Astrocyte (in vitro differentiated cells and primary cell): Measurements from ENCODE around the gene ZDHHC14. TPM values are rescaled to one million over a fixed set of nuclear protein-coding genes. Genes with fewer than 3 reads are reported as not detected.

Experiments
- DNase-seq: peaks from one replicate; pipeline ENCODE4 v3.0.0-alpha.2; 2010; ENCODE audit warnings: low read depth
- FAIRE-seq: peaks from 2 replicates; lab custom pipeline; 2011; peaks lifted over from hg19 to GRCh38; lab: Jason Lieb, UNC
- H2AFZ ChIP-seq: 2 replicates; pipeline ENCODE4 v1.6.0; 2012; ENCODE audit warnings: low read depth, low read length, inconsistent platforms
- H3K27ac ChIP-seq: 2 replicates; pipeline ENCODE4 v1.5.1; 2011; ENCODE audit warnings: low read depth, low read length, inconsistent platforms
- H3K27me3 ChIP-seq: 2 replicates; pipeline ENCODE4 v1.6.0; 2011; ENCODE audit warnings: low read length, inconsistent platforms; ENCODE audit not compliant: insufficient read depth
- H3K36me3 ChIP-seq: 2 replicates; pipeline ENCODE4 v1.5.1; 2011; ENCODE audit warnings: low read length, inconsistent platforms; ENCODE audit not compliant: insufficient read depth
- H3K4me1 ChIP-seq: 2 replicates; pipeline ENCODE4 v1.5.1; 2011; ENCODE audit warnings: low read length, inconsistent platforms; ENCODE audit not compliant: insufficient read depth
- H3K4me2 ChIP-seq: 2 replicates; pipeline ENCODE4 v1.6.0; 2012; ENCODE audit warnings: low read length, inconsistent platforms
- H3K4me3 ChIP-seq: 2 replicates; pipeline ENCODE4 v1.5.1; 2011; ENCODE audit warnings: low read depth, mild to moderate bottlenecking, low read length, inconsistent platforms; ENCODE audit not compliant: insufficient read depth
- H3K79me2 ChIP-seq: 2 replicates; pipeline ENCODE4 v1.6.0; 2012; ENCODE audit warnings: mild to moderate bottlenecking, low read length, inconsistent platforms; ENCODE audit not compliant: insufficient read depth
- H3K9ac ChIP-seq: 2 replicates; pipeline ENCODE4 v1.6.0; 2012; ENCODE audit warnings: mild to moderate bottlenecking, low read length, inconsistent platforms
- H3K9me3 ChIP-seq: 2 replicates; pipeline ENCODE4 v1.5.1; 2012; ENCODE audit warnings: low read depth, mild to moderate bottlenecking, low read length, inconsistent platforms; ENCODE audit not compliant: insufficient read depth
- H4K20me1 ChIP-seq: 2 replicates; pipeline ENCODE4 v1.6.0; 2012; ENCODE audit warnings: low read length, inconsistent platforms; ENCODE audit not compliant: insufficient read depth
- H3K27ac Mint-ChIP-seq: one replicate; pipeline ENCODE4 v1.8.0; 2021; ENCODE audit warnings: mild to moderate bottlenecking, mixed read lengths; ENCODE audit not compliant: unreplicated experiment
- H3K27me3 Mint-ChIP-seq: one replicate; pipeline ENCODE4 v1.8.0; 2021; ENCODE audit warnings: low read depth, mixed read lengths; ENCODE audit not compliant: unreplicated experiment
- H3K36me3 Mint-ChIP-seq: one replicate; pipeline ENCODE4 v1.8.0; 2021; ENCODE audit warnings: low read depth, mixed read lengths; ENCODE audit not compliant: unreplicated experiment
- H3K4me1 Mint-ChIP-seq: one replicate; pipeline ENCODE4 v1.8.0; 2021; ENCODE audit warnings: low read depth, mixed read lengths; ENCODE audit not compliant: unreplicated experiment
- H3K4me3 Mint-ChIP-seq: one replicate; pipeline ENCODE4 v1.8.0; 2021; ENCODE audit warnings: mild to moderate bottlenecking, moderate library complexity, mixed read lengths; ENCODE audit not compliant: unreplicated experiment
- H3K9me3 Mint-ChIP-seq: one replicate; pipeline ENCODE4 v1.8.0; 2021; ENCODE audit warnings: mild to moderate bottlenecking, mixed read lengths; ENCODE audit not compliant: unreplicated experiment
- EZH2 ChIP-seq: IDR thresholded peaks from 2 replicates; pipeline ENCODE4 v1.6.1; 2012; ENCODE audit warnings: mild to moderate bottlenecking, low read length, inconsistent platforms; ENCODE audit not compliant: insufficient read depth
- total RNA-seq: library from RNA; stranded (reverse); gene quantifications from 2 replicates; pipeline ENCODE4 v1.2.1, GENCODE V29; 2021
- TF ChIP-seq, protein P1 (sequence below): IDR thresholded peaks from 2 replicates; pipeline ENCODE4 v1.5.1; 2011; ENCODE audit warnings: low read depth, mild to moderate bottlenecking, inconsistent platforms, low read length, moderate library complexity; ENCODE audit not compliant: insufficient read depth

The ZDHHC14 gene
- total RNA-seq, 1 donor from 2014 or later: 7.2 TPM

DNA sequence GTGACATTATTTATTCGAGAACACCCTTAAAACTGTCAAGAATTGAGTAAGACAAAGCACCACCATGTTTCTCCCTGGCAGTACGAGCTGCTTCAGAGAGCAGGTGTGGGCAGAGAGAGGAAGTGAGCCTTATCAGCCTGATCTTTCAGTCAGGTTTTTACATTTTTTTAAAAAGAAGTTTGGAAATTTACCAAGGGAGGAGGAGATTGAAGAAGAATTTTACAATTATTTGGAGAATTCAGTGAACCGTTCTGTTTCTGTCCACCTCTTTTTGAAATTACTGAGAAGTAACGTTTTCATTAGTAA, 75.5 kb downstream of the ZDHHC14 start:
- H3K27ac Mint-ChIP-seq: no peak overlapping the region
- peaks cover 21% of the 10 kb centered on the region for H3K4me1 Mint-ChIP-seq
- Histone ChIP-seq H3K4me2 (no peak overlapping the region), H3K4me3 (no peak overlapping the region), H3K36me3 (no peaks in the 10 kb centered on the region), H2AFZ (no peak overlapping the region), H3K9ac (no peak overlapping the region), H3K27me3 (no peaks in the 10 kb centered on the region), H3K9me3 (no peaks in the 10 kb centered on the region), H3K79me2 (no peaks in the 10 kb centered on the region), H3K4me1 (peaks cover 11% of the 10 kb centered on the region), H4K20me1 (peaks cover 3% of the 10 kb centered on the region), H3K27ac (no peak overlapping the region)
- FAIRE-seq (no peak), DNase-seq (no peak)
- peaks cover 5% of the 10 kb centered on the region for H3K9me3 Mint-ChIP-seq
- H3K36me3 Mint-ChIP-seq: peaks cover 5% of the 10 kb centered on the region
- TF ChIP-seq, protein P1, sequence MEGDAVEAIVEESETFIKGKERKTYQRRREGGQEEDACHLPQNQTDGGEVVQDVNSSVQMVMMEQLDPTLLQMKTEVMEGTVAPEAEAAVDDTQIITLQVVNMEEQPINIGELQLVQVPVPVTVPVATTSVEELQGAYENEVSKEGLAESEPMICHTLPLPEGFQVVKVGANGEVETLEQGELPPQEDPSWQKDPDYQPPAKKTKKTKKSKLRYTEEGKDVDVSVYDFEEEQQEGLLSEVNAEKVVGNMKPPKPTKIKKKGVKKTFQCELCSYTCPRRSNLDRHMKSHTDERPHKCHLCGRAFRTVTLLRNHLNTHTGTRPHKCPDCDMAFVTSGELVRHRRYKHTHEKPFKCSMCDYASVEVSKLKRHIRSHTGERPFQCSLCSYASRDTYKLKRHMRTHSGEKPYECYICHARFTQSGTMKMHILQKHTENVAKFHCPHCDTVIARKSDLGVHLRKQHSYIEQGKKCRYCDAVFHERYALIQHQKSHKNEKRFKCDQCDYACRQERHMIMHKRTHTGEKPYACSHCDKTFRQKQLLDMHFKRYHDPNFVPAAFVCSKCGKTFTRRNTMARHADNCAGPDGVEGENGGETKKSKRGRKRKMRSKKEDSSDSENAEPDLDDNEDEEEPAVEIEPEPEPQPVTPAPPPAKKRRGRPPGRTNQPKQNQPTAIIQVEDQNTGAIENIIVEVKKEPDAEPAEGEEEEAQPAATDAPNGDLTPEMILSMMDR: no peak
- TF ChIP-seq EZH2: no peak
- H3K4me3 Mint-ChIP-seq: no peak overlapping the region
- peaks cover 5% of the 10 kb centered on the region for H3K27me3 Mint-ChIP-seq

- Mint-ChIP-seq H3K27me3 (peaks cover 5% of the 10 kb centered on the region), H3K36me3 (peaks cover 5% of the 10 kb centered on the region), H3K9me3 (peaks cover 5% of the 10 kb centered on the region), H3K4me1 (peaks cover 22% of the 10 kb centered on the region), H3K4me3 (no peak overlapping the region), H3K27ac (no peak overlapping the region)
- no peak overlapping the region for H3K27ac ChIP-seq
- H3K36me3 ChIP-seq: no peaks in the 10 kb centered on the region
- peaks cover 11% of the 10 kb centered on the region for H3K4me1 ChIP-seq
- H2AFZ ChIP-seq: no peak overlapping the region
- no peaks in the 10 kb centered on the region for H3K9me3 ChIP-seq
- TF ChIP-seq, protein P1: no peak
- no peak for TF ChIP-seq EZH2
- H3K4me3 ChIP-seq: no peak overlapping the region
- H4K20me1 ChIP-seq: peaks cover 3% of the 10 kb centered on the region
- no peak overlapping the region for H3K4me2 ChIP-seq
- H3K9ac ChIP-seq: no peak overlapping the region
- peaks cover 4% of the 10 kb centered on the region for H3K27me3 ChIP-seq
- no peaks in the 10 kb centered on the region for H3K79me2 ChIP-seq
- FAIRE-seq (no peak), DNase-seq (no peak)
These were observed 76.8 kb downstream of the ZDHHC14 start for GRCh38 chr6:157457787-157458186.

DNA sequence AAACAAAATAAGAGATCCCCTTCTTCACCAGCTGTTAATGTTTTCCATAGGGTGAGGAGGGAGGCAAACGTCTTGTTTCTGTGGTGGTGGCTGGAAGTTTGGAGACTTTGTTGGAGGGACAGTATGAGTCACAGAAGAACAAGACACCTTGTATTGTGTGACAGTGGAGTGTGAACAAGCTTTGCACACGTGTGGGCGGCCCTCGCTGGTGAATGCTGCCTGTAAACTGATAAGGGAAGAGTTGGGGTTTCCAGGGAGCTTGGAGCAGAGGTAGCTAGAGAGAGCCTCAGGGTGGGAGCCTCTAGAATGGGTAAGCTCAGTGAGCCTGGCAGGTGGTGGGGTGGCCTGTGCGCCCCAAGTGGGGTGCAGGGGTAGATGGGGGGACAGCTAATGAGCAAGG, 78.3 kb downstream of the ZDHHC14 start:
- no peak overlapping the region for H2AFZ ChIP-seq
- Mint-ChIP-seq H3K27me3 (peaks cover 5% of the 10 kb centered on the region), H3K27ac (no peak overlapping the region), H3K4me1 (peaks cover 28% of the 10 kb centered on the region), H3K4me3 (no peak overlapping the region), H3K36me3 (peaks cover 5% of the 10 kb centered on the region), H3K9me3 (peaks cover 3% of the 10 kb centered on the region)
- H3K4me2 ChIP-seq: no peak overlapping the region
- FAIRE-seq (no peak), DNase-seq (no peak)
- H3K4me1 ChIP-seq: peaks cover 11% of the 10 kb centered on the region
- TF ChIP-seq, protein P1: no peak
- peaks cover 4% of the 10 kb centered on the region for H3K27me3 ChIP-seq
- H3K27ac ChIP-seq: no peak overlapping the region
- H3K9ac ChIP-seq: no peak overlapping the region
- H3K4me3 ChIP-seq: no peak overlapping the region
- H3K9me3 ChIP-seq: no peaks in the 10 kb centered on the region
- H3K36me3 ChIP-seq: no peaks in the 10 kb centered on the region
- peaks cover 3% of the 10 kb centered on the region for H4K20me1 ChIP-seq
- no peaks in the 10 kb centered on the region for H3K79me2 ChIP-seq
